DMS114 treated with DMSO at 0.1 percent for 48 hours (cell line): ENCODE data around the gene MAP3K5.

Experiments
- DNase-seq: peaks from one replicate; lab custom pipeline; 2025; ENCODE audit not compliant: unreplicated experiment; lab: John Stamatoyannopoulos, UW

The MAP3K5 gene

GRCh38 chr6:136525586-136526195 lies 266.6 kb downstream of the MAP3K5 start:
- DNase-seq: no peak

GRCh38 chr6:136524936-136525413 lies 267.3 kb downstream of the MAP3K5 start:
- no peak for DNase-seq

GRCh38 chr6:136524339-136524935 lies 267.8 kb downstream of the MAP3K5 start:
- no peak for DNase-seq

GRCh38 chr6:136523196-136523595 lies 269.1 kb downstream of the MAP3K5 start:
- DNase-seq: no peak

- no peak for DNase-seq
These were observed 269.6 kb downstream of the MAP3K5 start for GRCh38 chr6:136522636-136523035.

- DNase-seq: no peak
These were observed 270.4 kb downstream of the MAP3K5 start for GRCh38 chr6:136521911-136522310.

- no peak for DNase-seq
These were observed 270.9 kb downstream of the MAP3K5 start for GRCh38 chr6:136521427-136521826.

GRCh38 chr6:136520517-136520916 lies 271.8 kb downstream of the MAP3K5 start:
- DNase-seq: no peak

- DNase-seq: no peak
These were observed 274.7 kb downstream of the MAP3K5 start for GRCh38 chr6:136517582-136517981.

- no peak for DNase-seq
These were observed 275.3 kb downstream of the MAP3K5 start for GRCh38 chr6:136517002-136517401.

GRCh38 chr6:136514591-136514990 lies 277.7 kb downstream of the MAP3K5 start:
- no peak for DNase-seq

- no peak for DNase-seq
These were observed 280.4 kb downstream of the MAP3K5 start for GRCh38 chr6:136511926-136512325.

GRCh38 chr6:136511397-136511796 lies 280.9 kb downstream of the MAP3K5 start:
- DNase-seq: no peak

- no peak for DNase-seq
These were observed 281.5 kb downstream of the MAP3K5 start for GRCh38 chr6:136510782-136511181.

GRCh38 chr6:136510299-136510698 lies 282.0 kb downstream of the MAP3K5 start:
- no peak for DNase-seq

- no peak for DNase-seq
These were observed 283.4 kb downstream of the MAP3K5 start for GRCh38 chr6:136508725-136509392.
